HepG2 (cell line): ENCODE measurements around the gene HES1. TPM values are rescaled to one million over a fixed set of nuclear protein-coding genes. Genes with fewer than 3 reads are reported as not detected.

ENCODE experiments used
- ARID5B ChIP-seq: IDR thresholded peaks from 2 replicates; pipeline ENCODE4 v1.4.0; 2020; ENCODE audit warnings: mild to moderate bottlenecking, missing genetic modification reagents
- CENPT ChIP-seq: sonication (generic); formaldehyde crosslinking; IDR thresholded peaks from 2 replicates; pipeline ENCODE4 v1.8.0; 2022; ENCODE audit warnings: low read depth, mild to moderate bottlenecking, moderate library complexity, missing genetic modification reagents
- EHMT2 ChIP-seq: fragments of 200-600 bp; sonication (generic); IDR thresholded peaks from 2 replicates; pipeline ENCODE4 v1.7.0; 2017; ENCODE audit warnings: antibody characterized with exemption, low read depth, low read length, borderline replicate concordance
- HDAC2 ChIP-seq: sonication (generic); formaldehyde crosslinking; IDR thresholded peaks from 2 replicates; pipeline ENCODE4 v1.4.0; 2020; ENCODE audit warnings: missing genetic modification reagents
- MAFK ChIP-seq, 2 experiments: IDR thresholded peaks in 1 of 2; conservative IDR thresholded peaks in 1 of 2; 2 replicates each; pipeline ENCODE4 v1.6.1; 2011; ENCODE audit warnings: improper control_type of control experiment in 2 of 2, low read length in 2 of 2
- MXD4 ChIP-seq: IDR thresholded peaks from 2 replicates; pipeline ENCODE4 v1.6.1; 2016; ENCODE audit warnings: mild to moderate bottlenecking, missing biosample characterization, missing genetic modification reagents
- NFE2L2 ChIP-seq: fragments of 150-350 bp; IDR thresholded peaks from 2 replicates; pipeline ENCODE4 v1.6.1; 2014; ENCODE audit warnings: low read length
- REL ChIP-seq: sonication (generic); formaldehyde crosslinking; conservative IDR thresholded peaks from 2 replicates; pipeline ENCODE4 v1.8.0; 2022; ENCODE audit warnings: mild to moderate bottlenecking, missing genetic modification reagents, moderate library complexity
- SIN3A ChIP-seq: IDR thresholded peaks from 2 replicates; pipeline ENCODE4 v1.6.1; 2011; ENCODE audit warnings: low read depth, mild to moderate bottlenecking, control low read depth, low read length, borderline replicate concordance
- SNRNP70 ChIP-seq: fragments of 200-400 bp; formaldehyde crosslinking; IDR thresholded peaks from 2 replicates; pipeline ENCODE4 v1.6.1; 2017; ENCODE audit warnings: mild to moderate bottlenecking, low read depth, low read length, moderate library complexity
- THAP11 ChIP-seq: IDR thresholded peaks from 2 replicates; pipeline ENCODE4 v1.6.1; 2016; ENCODE audit warnings: missing biosample characterization, missing genetic modification reagents
- ZBTB21 ChIP-seq: sonication (generic); formaldehyde crosslinking; IDR thresholded peaks from 2 replicates; pipeline ENCODE4 v1.4.0; 2020; ENCODE audit warnings: missing genetic modification reagents
- ZFP36L1 ChIP-seq: sonication (generic); formaldehyde crosslinking; IDR thresholded peaks from 2 replicates; pipeline ENCODE4 v1.8.0; 2022; ENCODE audit warnings: mild to moderate bottlenecking, missing genetic modification reagents, moderate library complexity
- ZNF205 ChIP-seq: IDR thresholded peaks from 2 replicates; pipeline ENCODE4 v1.6.1; 2018; ENCODE audit warnings: missing biosample characterization, missing genetic modification reagents
- ZNF251 ChIP-seq: sonication (generic); formaldehyde crosslinking; IDR thresholded peaks from 2 replicates; pipeline ENCODE4 v1.9.0; 2021; ENCODE audit warnings: mild to moderate bottlenecking, missing genetic modification reagents
- ZNF556 ChIP-seq: sonication (generic); formaldehyde crosslinking; IDR thresholded peaks from 2 replicates; pipeline ENCODE4 v1.4.0; 2020; ENCODE audit warnings: mild to moderate bottlenecking, missing genetic modification reagents, borderline replicate concordance
- ZNF563 ChIP-seq: sonication (generic); formaldehyde crosslinking; IDR thresholded peaks from 2 replicates; pipeline ENCODE4 v1.8.0; 2022; ENCODE audit warnings: mild to moderate bottlenecking, moderate library complexity, missing genetic modification reagents
- ZNF619 ChIP-seq: sonication (generic); formaldehyde crosslinking; IDR thresholded peaks from 2 replicates; pipeline ENCODE4 v1.4.0; 2020; ENCODE audit warnings: mild to moderate bottlenecking, missing genetic modification reagents
- polyA plus RNA-seq, 8 experiments: library from polyadenylated mRNA; depleted of rRNA in 3 of 8; stranded (reverse) in 7 of 8; unstranded in 1 of 8; fragments of >200 nt; fragmentation: Illumina TruSeq in 4 of 8; extraction: Trizol in 4 of 8; gene quantifications; 2 replicates each; pipeline versions ENCODE4 v1.2.1 to v1.2.3, GENCODE V29; 2011 to 2016; ENCODE audit warnings: low read depth in 4 of 8, missing spikeins in 1 of 8, mixed read lengths in 1 of 8; ENCODE audit not compliant: insufficient read depth in 1 of 8
- total RNA-seq, 5 experiments: library from RNA; depleted of rRNA; stranded (reverse); fragments of >200 nt; fragmentation: Illumina TruSeq; extraction: Trizol; gene quantifications; 2 replicates each; pipeline ENCODE4 v1.2.3, GENCODE V29; 2016; ENCODE audit warnings: low read depth in 1 of 5
- TF ChIP-seq, protein P1 (sequence below): sonication (generic); formaldehyde crosslinking; IDR thresholded peaks from 2 replicates; pipeline ENCODE4 v1.4.0; 2020; ENCODE audit warnings: missing genetic modification reagents
- TF ChIP-seq, protein P2 (sequence below): sonication (generic); formaldehyde crosslinking; IDR thresholded peaks from 2 replicates; pipeline ENCODE4 v1.5.0; 2020; ENCODE audit warnings: mild to moderate bottlenecking, missing genetic modification reagents

The HES1 gene
- total and polyA plus RNA-seq, 2 of the 13 experiments (the other 11 are each of a cell fraction or from before 2014, with no cell fraction given): 15.4 to 19.8 TPM

- TF ChIP-seq SNRNP70: no peak
- TF ChIP-seq MXD4: peak; percentile 70; the same call in 1 of the 2 replicates
- no peak for TF ChIP-seq REL (CRISPR knock-in tag)
- TF ChIP-seq ZFP36L1: no peak
- TF ChIP-seq ZBTB21: peak; percentile 17; the same call in 1 of the 2 replicates
- TF ChIP-seq EHMT2: no peak
- TF ChIP-seq ZNF251 (CRISPR knock-in tag): no peak
- TF ChIP-seq MAFK (conservative IDR thresholded peaks at IDR 0.05 in 1 of 2, IDR thresholded peaks at IDR 0.05 in 1 of 2; ENCODE audit: low read length in 2 of 2): peak; percentile 51 to 69
- TF ChIP-seq, protein P1, sequence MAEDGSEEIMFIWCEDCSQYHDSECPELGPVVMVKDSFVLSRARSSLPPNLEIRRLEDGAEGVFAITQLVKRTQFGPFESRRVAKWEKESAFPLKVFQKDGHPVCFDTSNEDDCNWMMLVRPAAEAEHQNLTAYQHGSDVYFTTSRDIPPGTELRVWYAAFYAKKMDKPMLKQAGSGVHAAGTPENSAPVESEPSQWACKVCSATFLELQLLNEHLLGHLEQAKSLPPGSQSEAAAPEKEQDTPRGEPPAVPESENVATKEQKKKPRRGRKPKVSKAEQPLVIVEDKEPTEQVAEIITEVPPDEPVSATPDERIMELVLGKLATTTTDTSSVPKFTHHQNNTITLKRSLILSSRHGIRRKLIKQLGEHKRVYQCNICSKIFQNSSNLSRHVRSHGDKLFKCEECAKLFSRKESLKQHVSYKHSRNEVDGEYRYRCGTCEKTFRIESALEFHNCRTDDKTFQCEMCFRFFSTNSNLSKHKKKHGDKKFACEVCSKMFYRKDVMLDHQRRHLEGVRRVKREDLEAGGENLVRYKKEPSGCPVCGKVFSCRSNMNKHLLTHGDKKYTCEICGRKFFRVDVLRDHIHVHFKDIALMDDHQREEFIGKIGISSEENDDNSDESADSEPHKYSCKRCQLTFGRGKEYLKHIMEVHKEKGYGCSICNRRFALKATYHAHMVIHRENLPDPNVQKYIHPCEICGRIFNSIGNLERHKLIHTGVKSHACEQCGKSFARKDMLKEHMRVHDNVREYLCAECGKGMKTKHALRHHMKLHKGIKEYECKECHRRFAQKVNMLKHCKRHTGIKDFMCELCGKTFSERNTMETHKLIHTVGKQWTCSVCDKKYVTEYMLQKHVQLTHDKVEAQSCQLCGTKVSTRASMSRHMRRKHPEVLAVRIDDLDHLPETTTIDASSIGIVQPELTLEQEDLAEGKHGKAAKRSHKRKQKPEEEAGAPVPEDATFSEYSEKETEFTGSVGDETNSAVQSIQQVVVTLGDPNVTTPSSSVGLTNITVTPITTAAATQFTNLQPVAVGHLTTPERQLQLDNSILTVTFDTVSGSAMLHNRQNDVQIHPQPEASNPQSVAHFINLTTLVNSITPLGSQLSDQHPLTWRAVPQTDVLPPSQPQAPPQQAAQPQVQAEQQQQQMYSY (CRISPR knock-in tag): no peak
- TF ChIP-seq SIN3A: 0 out of 2 replicates have a peak, but pooled peaks have one; percentile 55
- TF ChIP-seq ZNF556: peak; percentile 83; the same call in 1 of the 2 replicates
- TF ChIP-seq CENPT (CRISPR knock-in tag): no peak
- TF ChIP-seq, protein P2, sequence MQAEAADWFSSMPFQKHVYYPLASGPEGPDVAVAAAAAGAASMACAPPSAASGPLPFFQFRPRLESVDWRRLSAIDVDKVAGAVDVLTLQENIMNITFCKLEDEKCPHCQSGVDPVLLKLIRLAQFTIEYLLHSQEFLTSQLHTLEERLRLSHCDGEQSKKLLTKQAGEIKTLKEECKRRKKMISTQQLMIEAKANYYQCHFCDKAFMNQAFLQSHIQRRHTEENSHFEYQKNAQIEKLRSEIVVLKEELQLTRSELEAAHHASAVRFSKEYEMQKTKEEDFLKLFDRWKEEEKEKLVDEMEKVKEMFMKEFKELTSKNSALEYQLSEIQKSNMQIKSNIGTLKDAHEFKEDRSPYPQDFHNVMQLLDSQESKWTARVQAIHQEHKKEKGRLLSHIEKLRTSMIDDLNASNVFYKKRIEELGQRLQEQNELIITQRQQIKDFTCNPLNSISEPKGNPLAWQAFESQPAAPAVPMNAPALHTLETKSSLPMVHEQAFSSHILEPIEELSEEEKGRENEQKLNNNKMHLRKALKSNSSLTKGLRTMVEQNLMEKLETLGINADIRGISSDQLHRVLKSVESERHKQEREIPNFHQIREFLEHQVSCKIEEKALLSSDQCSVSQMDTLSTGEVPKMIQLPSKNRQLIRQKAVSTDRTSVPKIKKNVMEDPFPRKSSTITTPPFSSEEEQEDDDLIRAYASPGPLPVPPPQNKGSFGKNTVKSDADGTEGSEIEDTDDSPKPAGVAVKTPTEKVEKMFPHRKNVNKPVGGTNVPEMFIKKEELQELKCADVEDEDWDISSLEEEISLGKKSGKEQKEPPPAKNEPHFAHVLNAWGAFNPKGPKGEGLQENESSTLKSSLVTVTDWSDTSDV: no peak
- TF ChIP-seq NFE2L2: no peak
- peak; percentile 82 for TF ChIP-seq ARID5B (CRISPR knock-in tag)
- TF ChIP-seq ZNF619: no peak
- TF ChIP-seq ZNF563 (CRISPR knock-in tag): no peak
- peak; percentile 72; the same call in 1 of the 2 replicates for TF ChIP-seq ZNF205 (CRISPR knock-in tag)
- TF ChIP-seq HDAC2 (CRISPR knock-in tag): peak; percentile 90
- peak; percentile 67 for TF ChIP-seq THAP11 (CRISPR knock-in tag)
These were observed 34.1 kb upstream of the HES1 start (continued) for GRCh38 chr3:194101592-194102432.
